ENCODE data around the gene NIPSNAP3A.
"Not testable (repeated sequence)": the region's sequence is repeated elsewhere in the genome, so short reads cannot be mapped to it uniquely, and the experiment has no call there.

NIPSNAP3A gene
- 23.7 to 65.1 (median 40.7) reads per million in 18 experiments for total RNA-seq

DNA sequence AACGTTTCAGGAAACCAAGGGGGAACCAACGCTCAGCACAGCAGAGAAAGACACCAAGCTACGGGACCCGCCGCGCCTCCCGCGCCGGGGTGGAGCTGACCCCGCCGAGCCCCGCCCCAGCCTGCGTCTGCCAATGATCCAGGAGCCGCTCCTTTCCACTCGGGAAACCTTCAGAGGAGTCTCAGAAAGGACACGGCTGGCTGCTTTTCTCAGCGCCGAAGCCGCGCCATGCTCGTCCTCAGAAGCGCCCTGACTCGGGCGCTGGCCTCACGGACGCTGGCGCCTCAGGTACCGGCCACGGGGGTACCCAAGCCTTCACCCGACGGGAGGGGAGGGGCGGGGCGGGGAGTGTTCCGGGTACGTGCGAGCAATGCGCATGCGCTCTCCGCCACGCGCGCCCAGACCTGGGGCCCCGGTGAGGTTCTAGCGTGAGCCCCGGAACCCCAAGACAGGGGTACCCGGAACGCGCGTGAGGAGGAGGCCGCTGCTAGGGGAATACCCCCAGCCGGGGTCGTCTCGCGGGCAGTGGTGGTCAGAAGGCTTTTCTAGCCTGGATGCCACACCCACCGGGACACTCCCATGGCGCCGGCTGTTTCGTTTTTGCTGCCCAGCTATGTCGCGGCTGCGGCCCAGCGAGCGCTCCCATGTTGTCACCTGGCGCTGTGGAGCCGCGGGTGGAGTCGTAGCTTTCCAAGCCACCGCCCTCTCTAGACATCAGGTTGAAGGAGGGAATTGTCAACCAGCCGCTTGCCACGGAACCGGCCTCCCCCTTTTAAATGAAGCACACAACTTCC, at the start of gene NIPSNAP3A:
TSS of gene NIPSNAP3A (plus strand) at position 119 of the 794 bp plus-strand sequence. CDS start at position 229, 110 bp downstream.
- DNase-seq, result peak; percentile 88 to 90

DNA sequence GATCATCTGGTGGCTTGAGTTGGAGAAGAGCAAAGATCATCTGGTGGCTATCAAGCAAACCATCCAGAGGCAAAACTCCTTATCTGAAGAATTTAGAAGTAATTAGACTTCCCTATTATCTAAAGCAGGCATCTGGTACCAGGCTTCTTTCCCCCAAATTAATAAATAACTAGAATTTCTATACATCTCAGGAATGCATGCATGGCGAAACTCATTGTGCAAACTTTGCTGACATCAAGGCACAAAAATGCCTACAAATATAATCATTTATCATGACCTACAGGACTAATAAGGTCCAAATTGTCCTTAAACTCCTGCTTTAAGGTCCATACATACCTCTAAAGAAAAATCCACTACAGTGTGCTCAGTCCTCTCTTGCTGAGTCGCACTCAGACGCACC, 47.2 kb upstream of the NIPSNAP3A start:
- no peak for DNase-seq

DNA sequence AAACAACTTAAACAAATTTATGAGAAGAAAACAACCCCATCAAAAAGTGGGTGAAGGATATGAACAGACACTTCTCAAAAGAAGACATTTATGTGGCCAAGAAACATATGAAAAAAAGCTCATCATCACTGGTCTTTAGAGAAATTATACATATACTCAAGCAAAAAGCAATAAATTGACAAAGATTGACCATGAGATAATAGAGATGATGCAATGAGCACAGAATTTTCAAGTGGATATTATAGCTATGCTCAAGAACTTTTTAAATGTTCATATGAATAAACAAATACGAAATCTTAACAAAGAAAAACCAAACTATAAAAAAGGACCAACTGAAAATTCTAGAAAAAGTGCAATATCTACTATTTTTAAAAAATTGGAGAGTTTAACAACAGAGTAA, 38.7 kb upstream of the NIPSNAP3A start:
- DNase-seq, result not testable (repeated sequence)

DNA sequence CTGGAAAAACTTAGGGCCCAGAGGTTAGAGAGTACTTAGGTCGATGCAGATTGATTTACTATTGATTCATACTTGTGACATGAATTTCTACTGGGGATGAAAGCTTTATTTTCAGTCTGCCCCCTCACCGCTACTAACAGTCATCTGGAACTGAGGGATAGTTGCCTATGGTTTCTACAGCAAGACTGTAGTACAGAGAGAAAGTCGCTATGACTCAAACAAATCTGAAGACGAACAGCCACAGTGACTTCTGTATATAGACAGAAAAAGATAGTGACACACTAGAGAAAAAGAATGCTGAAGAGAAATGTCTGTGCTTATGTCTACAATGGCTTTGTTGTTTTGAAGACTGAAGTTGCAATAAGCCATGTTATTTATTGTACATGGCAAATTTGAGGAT, 35.9 kb upstream of the NIPSNAP3A start:
- no peak for DNase-seq

DNA sequence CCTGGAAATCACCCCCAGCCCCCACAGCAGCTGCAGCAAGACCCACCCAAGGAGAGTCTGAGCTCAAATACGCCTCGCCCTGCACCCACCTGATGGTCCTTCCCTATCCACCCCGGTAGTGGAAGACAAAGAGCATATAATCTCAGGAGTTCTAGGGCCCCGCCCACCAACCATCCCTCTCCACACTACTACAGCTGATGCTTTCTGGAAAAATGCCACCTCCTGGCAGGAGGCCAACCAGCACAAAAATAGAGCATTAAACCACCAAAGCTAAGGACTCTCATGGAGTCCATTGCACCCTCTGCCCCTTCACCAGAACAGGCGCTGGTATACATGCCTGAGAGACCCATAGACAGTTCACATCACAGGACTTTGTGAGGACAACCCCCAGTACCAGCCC, 22.5 kb upstream of the NIPSNAP3A start:
- no peak for DNase-seq

DNA sequence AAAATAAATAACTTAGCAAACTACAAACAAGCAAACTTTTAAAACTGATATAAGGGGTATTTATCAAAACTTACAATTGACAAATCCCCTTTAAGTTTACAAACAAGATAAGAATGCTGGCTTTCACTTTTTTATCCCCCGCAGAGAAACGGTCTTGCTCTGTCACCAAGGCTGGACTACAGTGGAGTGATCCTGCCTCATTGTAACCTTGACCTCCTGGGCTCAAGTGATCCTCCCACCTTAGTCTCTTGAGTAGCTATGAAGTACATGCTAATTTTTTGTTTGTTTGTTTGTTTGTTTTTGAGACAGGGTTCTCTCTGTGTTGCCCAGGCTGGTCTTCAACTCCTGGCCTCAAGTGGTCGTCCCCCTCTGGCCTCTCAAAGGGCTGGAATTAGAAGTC, 9.0 kb upstream of the NIPSNAP3A start:
- no peak for DNase-seq

DNA sequence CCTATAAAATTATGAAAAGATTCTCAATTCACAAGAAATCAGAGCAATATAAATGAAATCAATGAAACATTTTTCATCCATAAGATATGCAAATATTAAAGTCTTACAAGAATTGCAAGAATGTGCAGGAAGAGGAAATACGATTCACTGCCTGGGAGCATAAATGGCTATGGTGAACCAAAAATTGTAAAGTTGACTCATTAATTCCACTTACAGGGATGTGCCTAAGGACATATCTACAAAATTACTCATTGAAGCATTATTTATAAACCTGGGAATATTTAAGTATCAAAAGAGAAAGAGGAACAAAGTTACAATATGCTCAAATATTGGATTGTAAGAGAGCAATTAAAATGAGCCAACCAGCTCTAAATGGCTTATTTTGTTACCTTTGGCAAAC, 6.9 kb upstream of the NIPSNAP3A start:
- no peak for DNase-seq

DNA sequence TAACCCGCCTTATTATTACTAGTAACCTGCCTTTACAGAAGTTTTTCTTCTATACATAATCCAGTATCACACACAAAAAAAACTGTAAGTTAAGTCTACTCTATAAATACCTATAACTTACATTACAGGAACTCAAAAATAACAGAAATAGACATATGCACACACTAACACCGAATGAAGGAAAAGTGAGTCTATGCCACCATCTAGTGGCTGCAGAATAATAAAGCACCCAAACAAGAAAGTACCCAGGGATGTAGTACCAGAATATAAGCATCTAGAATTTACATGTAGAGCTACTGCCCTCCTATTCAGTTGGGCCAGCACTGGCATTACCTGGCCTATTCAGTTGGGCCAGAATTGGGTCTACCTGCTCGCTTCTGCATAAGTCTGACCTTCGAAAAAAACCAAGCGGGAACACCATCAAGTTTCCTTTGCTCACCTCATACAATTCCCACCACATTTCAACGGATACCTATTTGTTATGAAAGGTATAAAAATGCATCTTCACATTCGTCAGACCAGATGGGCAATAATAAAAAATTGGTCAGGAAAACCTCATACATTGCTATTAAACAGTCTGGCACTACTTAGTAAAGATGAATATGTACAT, 4.0 kb upstream of the NIPSNAP3A start:
- DNase-seq, result peak; percentile 65 to 77

DNA sequence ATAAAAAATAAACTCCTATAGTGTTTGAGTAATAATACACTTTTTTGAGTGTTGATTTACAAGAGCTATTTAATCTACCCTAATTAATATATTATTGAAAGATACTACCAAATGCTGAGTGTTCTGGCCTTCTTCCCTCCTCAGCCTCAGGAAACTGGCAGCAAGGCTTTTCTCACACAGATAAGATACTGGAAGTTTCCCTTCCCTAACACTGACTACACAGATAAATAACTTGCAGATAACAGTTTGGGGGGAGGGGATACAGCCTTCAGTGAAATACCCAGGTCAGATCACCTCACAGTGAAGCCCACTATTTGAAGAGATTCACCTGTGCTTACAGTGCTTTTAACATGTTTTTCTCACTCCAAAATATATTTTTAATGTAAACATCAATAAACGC, 1.6 kb upstream of the NIPSNAP3A start:
- no peak for DNase-seq

DNA sequence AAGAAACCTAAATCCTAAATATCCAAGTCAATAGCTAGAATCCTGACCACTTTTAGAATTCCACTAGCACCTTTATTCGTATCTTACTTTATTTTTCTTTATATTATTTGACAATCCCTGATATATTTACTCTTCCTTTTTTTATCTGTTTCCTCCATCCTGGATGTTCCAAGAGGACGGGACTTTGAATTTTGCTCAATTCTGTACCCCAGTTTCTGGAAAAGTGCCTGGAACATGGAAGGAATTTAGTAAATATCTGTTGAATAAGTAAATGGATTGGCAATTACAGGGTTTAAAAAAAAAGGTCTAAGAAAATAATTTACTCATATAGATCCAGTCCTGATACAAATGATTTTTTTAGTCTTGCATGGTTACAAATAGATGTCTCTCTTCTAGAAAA, 1.2 kb upstream of the NIPSNAP3A start:
- DNase-seq, result no peak

DNA sequence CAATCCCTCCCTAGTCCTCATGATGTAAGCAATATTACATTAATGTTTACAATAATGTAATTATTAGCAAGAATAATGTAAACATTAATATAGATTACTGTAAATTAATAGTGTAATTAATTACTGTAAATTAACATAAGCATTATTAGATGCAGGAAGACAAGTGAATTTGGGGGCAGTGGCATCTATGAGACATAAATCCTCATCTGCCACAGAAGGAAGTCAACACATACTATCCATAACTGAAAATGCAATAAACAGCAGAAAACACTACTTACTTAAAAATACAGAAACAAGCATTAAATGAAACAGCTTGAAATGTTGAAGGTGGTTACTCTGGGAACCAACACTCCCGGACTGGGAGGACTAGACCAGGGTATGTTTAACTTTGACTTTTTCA, 685 bp upstream of the NIPSNAP3A start:
- no peak for DNase-seq

DNA sequence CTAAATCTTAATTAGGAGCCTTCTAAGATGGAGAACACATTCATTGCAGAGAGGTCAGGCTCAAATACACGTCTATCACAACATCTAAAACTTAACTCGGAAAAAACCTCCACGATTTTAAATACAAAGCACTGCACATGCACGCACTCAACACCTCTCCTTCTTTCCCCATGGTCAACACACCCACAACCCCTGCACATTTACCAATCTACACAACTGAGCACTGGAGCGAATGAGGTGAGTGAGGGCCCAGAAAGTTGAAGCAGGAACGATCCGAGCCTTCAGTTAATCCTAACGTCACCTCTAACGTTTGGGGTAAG, 278 bp upstream of the NIPSNAP3A start:
- no peak for DNase-seq

DNA sequence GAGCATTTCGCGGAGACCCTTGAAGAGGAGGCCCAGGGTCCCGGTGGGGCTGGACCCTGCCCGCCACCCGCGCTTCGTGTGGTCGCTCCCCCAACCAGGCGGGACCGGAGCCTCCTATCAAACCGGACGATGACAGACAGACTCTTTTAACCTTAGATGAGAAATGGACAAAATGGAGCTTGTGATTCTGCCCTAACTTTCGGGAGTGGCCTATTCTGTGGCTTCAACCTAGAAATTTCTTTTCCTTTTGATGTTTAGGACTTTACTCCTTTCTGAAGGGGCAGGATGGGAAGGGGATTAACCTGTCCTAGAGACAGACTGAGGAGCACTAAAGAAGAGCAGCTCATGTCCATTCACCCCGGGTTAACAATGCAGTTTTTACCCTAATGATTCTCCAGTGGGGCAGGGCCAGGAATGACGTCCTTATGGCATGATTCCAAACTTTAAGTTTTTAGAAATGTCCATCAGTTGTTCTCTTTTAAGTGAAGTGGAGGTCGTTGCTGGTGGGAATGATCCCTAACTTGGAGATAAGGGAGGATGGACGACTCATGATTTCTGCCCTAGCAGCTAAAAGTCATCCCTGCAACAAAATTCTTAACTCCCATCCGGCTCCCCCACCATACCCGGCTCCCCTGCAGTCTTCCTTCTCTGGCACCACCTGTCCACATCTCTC, 1.0 kb downstream of the NIPSNAP3A start:
- peak; percentile 15 to 24 for DNase-seq

DNA sequence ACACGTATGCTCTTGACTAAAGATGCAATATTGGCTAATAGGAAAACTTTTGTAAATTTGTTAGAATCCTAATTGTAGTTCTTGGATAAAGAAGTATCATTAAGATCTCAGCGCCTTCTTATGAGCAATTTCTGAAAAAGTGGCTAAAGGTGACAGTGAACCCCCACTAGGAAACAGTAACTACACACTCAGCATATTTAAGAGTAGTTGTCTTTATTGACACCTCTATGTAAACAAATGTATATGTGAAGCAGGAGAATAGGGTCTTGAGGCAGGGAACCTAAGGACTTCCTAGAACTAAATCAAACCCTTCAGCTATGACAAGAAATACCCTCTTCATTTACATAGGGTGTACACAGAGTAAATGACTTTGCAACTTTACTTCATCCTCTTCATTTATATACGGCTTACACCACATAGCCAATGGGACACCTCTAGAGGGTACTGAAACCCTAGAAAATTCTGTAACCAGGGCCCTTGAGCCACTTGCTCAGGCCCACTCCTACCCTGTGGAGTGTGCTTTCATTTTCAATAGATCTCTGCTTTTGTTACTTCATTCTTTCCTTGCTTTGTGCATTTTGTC, 2.8 kb downstream of the NIPSNAP3A start:
- DNase-seq, result no peak

DNA sequence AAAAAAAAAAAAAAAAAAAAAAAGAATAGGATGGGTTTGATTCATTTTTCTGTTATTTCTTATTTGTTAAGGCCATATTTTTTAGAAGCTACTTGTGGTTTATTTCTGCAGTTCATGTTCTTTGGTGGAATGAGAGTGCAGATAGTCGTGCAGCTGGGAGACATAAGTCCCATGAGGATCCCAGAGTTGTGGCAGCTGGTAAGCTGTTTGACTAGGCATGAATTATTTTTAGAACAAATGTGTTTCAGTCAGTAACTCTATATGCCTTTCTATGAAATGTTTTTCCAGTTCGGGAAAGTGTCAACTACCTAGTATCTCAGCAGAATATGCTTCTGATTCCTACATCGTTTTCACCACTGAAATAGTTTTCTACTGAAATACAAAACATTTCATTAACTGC, 11.5 kb downstream of the NIPSNAP3A start:
- no peak for DNase-seq

DNA sequence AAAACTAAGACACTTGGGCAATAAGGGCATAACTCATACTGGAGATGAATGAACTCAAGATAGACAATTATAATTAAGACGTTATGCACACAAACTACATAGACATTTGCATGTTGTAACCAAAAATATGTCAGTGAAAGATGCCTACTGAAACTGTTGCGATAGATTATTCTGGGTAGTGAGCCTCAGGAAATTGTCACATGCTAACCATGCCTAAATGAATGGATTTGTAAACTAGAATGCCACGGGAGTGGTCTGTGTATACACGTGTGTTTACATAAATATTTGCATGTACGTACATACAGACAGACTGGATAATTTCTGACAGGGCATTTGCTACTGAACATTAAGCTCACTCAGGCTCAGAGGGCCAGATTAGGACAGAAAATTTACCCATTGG, 17.7 kb downstream of the NIPSNAP3A start:
- no peak for DNase-seq

DNA sequence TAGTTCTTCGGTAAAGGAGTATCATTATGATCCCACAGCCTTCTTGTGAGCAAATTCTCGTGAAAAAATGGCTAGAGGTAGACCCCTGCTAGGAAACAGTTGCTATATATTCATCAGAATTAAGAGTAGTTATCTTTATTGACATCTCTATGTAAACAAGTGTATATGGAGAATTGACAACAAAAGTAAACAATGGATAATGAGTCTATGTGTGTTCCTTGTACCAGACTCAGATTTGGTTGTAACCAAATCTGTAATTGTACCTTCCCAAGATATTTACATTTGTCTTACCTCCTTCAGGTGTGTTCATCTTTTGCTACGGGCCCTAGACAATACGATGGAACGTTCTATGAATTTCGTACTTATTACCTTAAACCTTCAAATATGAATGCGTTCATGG, 18.5 kb downstream of the NIPSNAP3A start:
- DNase-seq, result no peak

DNA sequence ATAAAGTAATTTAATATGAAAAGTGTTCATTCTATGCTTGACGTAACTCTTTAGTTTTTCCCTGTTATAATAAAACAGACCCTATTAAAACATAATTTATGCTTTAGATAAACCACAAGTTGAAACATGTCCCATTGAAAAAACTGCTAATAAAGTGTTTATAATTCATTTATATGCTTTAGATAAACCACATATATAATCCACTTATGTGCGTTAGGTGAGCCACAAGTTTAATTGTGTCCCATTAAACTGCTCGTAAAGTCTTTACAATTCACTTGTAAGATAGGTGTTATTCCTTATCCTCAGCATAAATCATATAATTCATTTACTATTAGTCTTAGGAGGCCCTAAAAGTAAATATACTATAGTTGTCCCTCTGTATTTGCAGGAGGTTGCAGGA, 20.0 kb downstream of the NIPSNAP3A start:
- no peak for DNase-seq

DNA sequence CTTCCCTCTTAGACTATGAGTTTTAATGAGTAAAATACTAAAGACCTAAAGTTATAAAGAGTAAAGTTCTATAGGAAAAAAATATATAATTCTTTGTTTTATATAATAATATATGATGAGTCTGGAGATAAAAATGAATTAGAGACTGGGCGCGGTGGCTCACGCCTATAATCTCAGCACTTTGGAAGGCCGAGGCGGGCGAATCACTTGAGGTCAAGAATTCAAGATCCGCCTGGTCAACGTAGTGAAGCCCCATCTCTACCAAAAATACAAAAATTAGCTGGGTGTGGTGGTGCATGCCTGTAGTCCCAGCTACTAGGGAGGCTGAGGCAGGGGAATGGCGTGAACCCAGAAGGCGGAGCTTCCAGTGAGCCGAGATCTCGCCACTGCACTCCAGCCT, 21.5 kb downstream of the NIPSNAP3A start:
- not testable (repeated sequence) for DNase-seq

DNA sequence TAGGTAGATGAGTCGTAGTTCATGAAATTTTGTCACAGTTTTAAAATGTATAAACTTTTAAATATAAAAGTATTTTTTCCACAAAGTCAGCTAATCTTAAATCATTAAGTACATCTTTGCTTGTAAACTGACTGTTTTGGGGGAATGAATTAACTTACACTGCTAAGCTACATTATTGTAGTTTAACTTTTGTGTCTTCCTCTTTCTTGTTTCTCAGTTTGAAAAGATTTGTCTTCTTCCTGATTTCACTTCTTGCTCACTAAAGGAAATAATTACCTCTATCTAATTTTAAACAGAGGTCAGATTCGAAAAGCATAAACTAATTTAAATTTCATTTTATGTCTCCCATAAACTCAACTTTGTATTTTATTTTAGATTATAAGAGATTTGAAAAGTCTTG, 22.2 kb downstream of the NIPSNAP3A start:
- DNase-seq, result peak in 1 of 2 donors; percentile 37

DNA sequence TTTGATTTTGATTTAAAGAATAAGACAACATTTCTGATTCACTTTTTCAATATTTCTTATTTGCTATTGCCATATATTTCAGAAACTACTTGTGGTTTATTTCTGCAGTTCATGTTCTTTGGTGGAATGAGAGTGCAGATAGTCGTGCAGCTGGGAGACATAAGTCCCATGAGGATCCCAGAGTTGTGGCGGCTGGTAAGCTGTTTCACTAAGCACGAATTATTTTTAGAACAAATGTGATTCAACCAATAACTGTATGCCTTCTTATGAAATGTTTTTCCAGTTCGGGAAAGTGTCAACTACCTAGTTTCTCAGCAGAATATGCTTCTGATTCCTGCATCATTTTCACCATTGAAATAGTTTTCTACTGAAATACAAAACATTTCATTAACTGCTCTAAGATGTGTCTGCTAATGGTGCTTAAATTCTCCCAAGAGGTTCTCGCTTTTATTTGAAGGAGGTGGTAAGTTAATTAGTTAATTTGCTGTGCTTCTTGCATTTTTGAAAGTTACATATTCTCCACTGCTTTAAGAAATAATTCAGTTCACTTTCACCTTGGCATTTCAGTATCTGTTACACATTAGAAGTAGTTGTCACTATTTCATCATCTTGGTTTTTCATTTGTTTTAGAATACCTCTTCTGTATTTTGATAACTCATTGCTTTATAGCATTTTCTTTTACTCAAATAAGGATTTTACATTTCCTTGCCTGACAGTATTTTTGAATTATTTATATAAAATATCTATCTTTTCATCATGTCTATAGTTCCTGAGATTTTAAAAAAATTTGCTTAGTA, 25.4 kb downstream of the NIPSNAP3A start:
- peak; percentile 52 to 69 for DNase-seq

DNA sequence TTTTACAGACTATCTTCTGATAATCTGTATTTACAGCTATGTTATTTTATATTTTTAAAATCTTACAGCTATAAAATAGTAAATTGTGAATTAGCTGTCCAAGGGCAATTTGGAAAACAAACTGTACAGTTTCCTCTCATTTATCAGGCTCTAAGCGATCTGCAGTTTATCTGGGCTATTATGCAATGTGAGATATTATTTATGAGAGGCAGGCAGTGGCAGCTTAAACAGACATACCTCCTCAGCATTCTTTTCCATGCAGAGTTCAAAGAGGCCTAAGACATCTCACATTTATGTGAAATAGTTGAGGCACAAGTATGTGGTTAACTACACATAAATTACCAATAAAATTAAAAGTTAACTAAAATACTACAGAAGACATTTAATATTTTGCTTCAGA, 26.6 kb downstream of the NIPSNAP3A start:
- DNase-seq, result no peak
